Measurements from ENCODE around the gene EIF3B.

DNA sequence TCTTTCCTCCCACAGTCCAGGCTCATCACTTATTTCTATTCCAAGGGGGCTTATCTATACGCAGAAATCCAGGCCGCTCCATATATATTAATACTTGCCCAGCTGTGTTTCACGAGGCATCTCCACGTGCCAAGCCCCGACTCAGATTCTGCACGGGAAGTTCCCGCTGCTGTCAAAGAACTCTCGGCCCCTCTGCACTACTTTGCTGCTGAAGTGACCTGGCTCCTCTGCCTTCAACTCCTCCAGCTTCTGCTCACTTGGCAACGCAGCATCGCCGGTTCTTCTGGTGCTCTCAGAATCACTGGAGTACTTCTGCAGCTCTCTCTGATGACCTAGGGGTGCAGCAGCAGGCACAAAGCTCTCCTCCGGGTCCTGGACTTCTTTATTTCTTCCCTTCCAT lies 39.1 kb downstream of the EIF3B start:
- TF ChIP-seq, protein P1, sequence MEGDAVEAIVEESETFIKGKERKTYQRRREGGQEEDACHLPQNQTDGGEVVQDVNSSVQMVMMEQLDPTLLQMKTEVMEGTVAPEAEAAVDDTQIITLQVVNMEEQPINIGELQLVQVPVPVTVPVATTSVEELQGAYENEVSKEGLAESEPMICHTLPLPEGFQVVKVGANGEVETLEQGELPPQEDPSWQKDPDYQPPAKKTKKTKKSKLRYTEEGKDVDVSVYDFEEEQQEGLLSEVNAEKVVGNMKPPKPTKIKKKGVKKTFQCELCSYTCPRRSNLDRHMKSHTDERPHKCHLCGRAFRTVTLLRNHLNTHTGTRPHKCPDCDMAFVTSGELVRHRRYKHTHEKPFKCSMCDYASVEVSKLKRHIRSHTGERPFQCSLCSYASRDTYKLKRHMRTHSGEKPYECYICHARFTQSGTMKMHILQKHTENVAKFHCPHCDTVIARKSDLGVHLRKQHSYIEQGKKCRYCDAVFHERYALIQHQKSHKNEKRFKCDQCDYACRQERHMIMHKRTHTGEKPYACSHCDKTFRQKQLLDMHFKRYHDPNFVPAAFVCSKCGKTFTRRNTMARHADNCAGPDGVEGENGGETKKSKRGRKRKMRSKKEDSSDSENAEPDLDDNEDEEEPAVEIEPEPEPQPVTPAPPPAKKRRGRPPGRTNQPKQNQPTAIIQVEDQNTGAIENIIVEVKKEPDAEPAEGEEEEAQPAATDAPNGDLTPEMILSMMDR (IDR thresholded peaks at IDR 0.05): no peak
- TF ChIP-seq POLR2A (IDR thresholded peaks at IDR 0.05): no peak

All from Peyer's patch (tissue), 4 donors.